Activated B cell treated with CpG ODN at 0.5 μM for 24 hours (primary cell): ENCODE data around the gene FOXP1. TPM values are rescaled to one million over a fixed set of nuclear protein-coding genes. Genes with fewer than 3 reads are reported as not detected.

Source experiments
- ATAC-seq: fragments of 200-7000 bp; cut with Tn5 transposase; one replicate; pipeline ENCODE4 v1.10.0; 2021; ENCODE audit warnings: low read depth, mild to moderate bottlenecking, moderate library complexity
- CTCF ChIA-PET: fragments of 350-600 bp; sonication (Branson Sonifier 250); formaldehyde crosslinking; loops from one replicate; lab custom pipeline; 2021; ENCODE audit warnings: antibody characterized with exemption; lab: Charles Lee
- POLR2A ChIA-PET: fragments of 350-600 bp; sonication (Branson Sonifier 250); formaldehyde crosslinking; loops from one replicate; lab custom pipeline; 2021; ENCODE audit warnings: antibody characterized with exemption; lab: Charles Lee
- DNase-seq: peaks from one replicate; pipeline ENCODE4 v3.0.0; 2022
- H3K27ac Mint-ChIP-seq: one replicate; pipeline ENCODE4 v1.8.0; 2020; ENCODE audit warnings: mixed read lengths
- H3K27me3 Mint-ChIP-seq: one replicate; pipeline ENCODE4 v1.8.0; 2021; ENCODE audit warnings: mixed read lengths
- H3K36me3 Mint-ChIP-seq: one replicate; pipeline ENCODE4 v1.8.0; 2021; ENCODE audit warnings: low read depth, mixed read lengths
- H3K4me1 Mint-ChIP-seq: one replicate; pipeline ENCODE4 v1.8.0; 2021; ENCODE audit warnings: mixed read lengths
- H3K4me3 Mint-ChIP-seq: one replicate; pipeline ENCODE4 v1.8.0; 2020; ENCODE audit warnings: mild to moderate bottlenecking, mixed read lengths
- H3K9me3 Mint-ChIP-seq: one replicate; pipeline ENCODE4 v1.8.0; 2020; ENCODE audit warnings: mixed read lengths
- intact Hi-C: fragments of 100-400 bp; cut with micrococcal nuclease; formaldehyde crosslinking; loops from one replicate; pipeline ENCODE4 v1.15.1; 2024
- total RNA-seq: library from RNA; stranded (reverse); gene quantifications from 2 replicates; pipeline ENCODE4 v1.2.3, GENCODE V29; 2022
- TF ChIP-seq, protein P1 (sequence below): fragments of 200-600 bp; IDR thresholded peaks from one replicate; pipeline ENCODE4 v1.8.0; 2022; ENCODE audit warnings: antibody characterized with exemption, mild to moderate bottlenecking

Gene FOXP1
- total RNA-seq, 1 donor from 2014 or later, result 563 TPM

- Mint-ChIP-seq H3K36me3 (peaks cover 21% of the 10 kb centered on the region), H3K4me3 (peak overlapping the region; percentile 15), H3K27ac (peak overlapping the region; percentile 61), H3K4me1 (peaks cover 72% of the 10 kb centered on the region), H3K27me3 (no peaks in the 10 kb centered on the region), H3K9me3 (no peaks in the 10 kb centered on the region)
- ATAC-seq, result no peak
- DNase-seq, result no peak
- intact Hi-C loops, result loop anchor here (5.0 kb wide), 2 partner anchors 374 to 1099 kb away; no protein-coding TSS in a partner anchor
- TF ChIP-seq, protein P1, sequence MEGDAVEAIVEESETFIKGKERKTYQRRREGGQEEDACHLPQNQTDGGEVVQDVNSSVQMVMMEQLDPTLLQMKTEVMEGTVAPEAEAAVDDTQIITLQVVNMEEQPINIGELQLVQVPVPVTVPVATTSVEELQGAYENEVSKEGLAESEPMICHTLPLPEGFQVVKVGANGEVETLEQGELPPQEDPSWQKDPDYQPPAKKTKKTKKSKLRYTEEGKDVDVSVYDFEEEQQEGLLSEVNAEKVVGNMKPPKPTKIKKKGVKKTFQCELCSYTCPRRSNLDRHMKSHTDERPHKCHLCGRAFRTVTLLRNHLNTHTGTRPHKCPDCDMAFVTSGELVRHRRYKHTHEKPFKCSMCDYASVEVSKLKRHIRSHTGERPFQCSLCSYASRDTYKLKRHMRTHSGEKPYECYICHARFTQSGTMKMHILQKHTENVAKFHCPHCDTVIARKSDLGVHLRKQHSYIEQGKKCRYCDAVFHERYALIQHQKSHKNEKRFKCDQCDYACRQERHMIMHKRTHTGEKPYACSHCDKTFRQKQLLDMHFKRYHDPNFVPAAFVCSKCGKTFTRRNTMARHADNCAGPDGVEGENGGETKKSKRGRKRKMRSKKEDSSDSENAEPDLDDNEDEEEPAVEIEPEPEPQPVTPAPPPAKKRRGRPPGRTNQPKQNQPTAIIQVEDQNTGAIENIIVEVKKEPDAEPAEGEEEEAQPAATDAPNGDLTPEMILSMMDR, result no peak
- ChIA-PET CTCF (interaction anchor here (0.8 to 1.4 kb wide), 10 partner anchors 8 to 517 kb away, joined by 3 to 5 read pairs (median 3); no protein-coding TSS in a partner anchor), POLR2A (interaction anchor here (0.7 to 26.0 kb wide), 13 partner anchors 11 to 517 kb away, joined by 3 to 785 read pairs (median 5); partner anchors contain the start of gene FOXP1)
Measured at GRCh38 chr3:71067977-71068654, 515.4 kb downstream of the FOXP1 start.

DNA sequence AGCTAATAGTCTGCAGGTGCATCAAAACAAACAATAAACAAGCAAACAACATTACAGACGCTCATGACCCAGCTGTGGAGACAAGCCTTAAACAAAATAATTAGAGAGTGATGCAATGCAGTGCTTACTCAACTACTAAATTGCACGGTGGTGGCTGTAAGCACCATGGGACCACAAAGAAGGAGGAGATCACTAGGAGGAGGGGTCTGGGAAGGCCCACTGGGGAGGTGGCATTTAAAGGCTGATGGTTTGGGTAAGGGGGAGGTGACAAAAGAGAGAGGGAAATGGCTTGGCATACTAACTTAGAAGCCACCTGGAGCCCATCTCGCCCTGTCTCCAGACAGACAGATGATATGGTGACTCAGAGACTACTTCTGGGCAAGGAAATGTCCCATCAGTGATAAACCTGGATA lies 516.7 kb downstream of the FOXP1 start:
- Mint-ChIP-seq H3K4me1 (peaks cover 67% of the 10 kb centered on the region), H3K36me3 (peaks cover 28% of the 10 kb centered on the region), H3K4me3 (peak overlapping the region; percentile 92), H3K27ac (peak overlapping the region; percentile 97), H3K27me3 (no peaks in the 10 kb centered on the region), H3K9me3 (no peaks in the 10 kb centered on the region)
- ChIA-PET POLR2A (interaction anchor here (0.7 to 26.0 kb wide), 8 partner anchors 20 to 516 kb away, joined by 3 to 785 read pairs (median 4); partner anchors contain the start of gene FOXP1), CTCF (no interaction called here)
- intact Hi-C loops, result loop anchor here (1.0 to 5.0 kb wide), 6 partner anchors 16 to 1100 kb away; no protein-coding TSS in a partner anchor
- TF ChIP-seq, protein P1, result no peak
- DNase-seq, result no peak
- peak; percentile 31 for ATAC-seq

DNA sequence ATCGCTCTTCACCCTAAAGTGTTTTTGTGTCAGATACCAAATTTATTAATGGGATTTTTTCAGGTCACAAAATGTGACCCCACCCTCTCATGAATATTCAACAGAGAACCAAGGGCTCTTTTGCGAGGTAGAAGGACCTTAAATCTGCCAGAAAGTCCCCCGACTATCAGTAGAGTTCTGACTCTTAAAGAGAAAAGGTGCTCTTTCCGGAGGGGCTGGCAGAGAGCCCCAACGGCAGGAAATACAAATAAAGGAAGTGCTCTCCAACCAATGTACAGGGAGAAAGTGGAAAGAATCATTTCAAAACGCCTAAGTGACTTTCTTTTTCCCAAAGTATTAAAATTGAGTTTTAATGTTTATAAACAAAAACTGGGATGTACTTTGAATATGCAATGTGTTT lies 517.2 kb downstream of the FOXP1 start:
- peak overlapping the region; percentile 92 for H3K4me3 Mint-ChIP-seq
- ATAC-seq, result peak; percentile 18
- H3K27me3 Mint-ChIP-seq, result no peaks in the 10 kb centered on the region
- ChIA-PET POLR2A (interaction anchor here (0.7 to 26.0 kb wide), 8 partner anchors 21 to 517 kb away, joined by 3 to 785 read pairs (median 4); partner anchors contain the start of gene FOXP1), CTCF (no interaction called here)
- peaks cover 67% of the 10 kb centered on the region for H3K4me1 Mint-ChIP-seq
- TF ChIP-seq, protein P1, result no peak
- peak overlapping the region; percentile 97 for H3K27ac Mint-ChIP-seq
- H3K9me3 Mint-ChIP-seq, result no peaks in the 10 kb centered on the region
- DNase-seq, result no peak
- intact Hi-C loops, result loop anchor here (1.0 to 5.0 kb wide), 6 partner anchors 17 to 1101 kb away; no protein-coding TSS in a partner anchor
- H3K36me3 Mint-ChIP-seq, result peaks cover 32% of the 10 kb centered on the region

DNA sequence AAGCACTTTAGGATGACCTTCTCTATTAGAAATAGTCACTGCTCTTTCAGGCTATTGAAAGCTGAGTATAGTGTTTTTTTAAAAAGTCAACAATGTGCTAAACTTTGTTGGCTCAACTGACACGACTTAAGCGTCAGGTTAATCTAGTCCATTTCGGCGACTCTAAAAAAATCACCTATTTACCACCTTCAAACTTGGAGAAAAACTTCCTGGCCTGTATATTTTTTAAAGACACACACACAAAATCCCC lies 517.8 kb downstream of the FOXP1 start:
- H3K9me3 Mint-ChIP-seq, result no peaks in the 10 kb centered on the region
- ChIA-PET POLR2A (interaction anchor here (0.7 to 26.0 kb wide), 22 partner anchors 16 to 1931 kb away, joined by 3 to 785 read pairs (median 17); partner anchors contain the start of genes FOXP1 and PPP4R2), CTCF (interaction anchor here (0.6 kb wide), 1 partner anchor 62 kb away, joined by 4 read pairs; no protein-coding TSS in a partner anchor)
- DNase-seq (no peak), ATAC-seq (no peak)
- peak overlapping the region; percentile 92 for H3K4me3 Mint-ChIP-seq
- no peaks in the 10 kb centered on the region for H3K27me3 Mint-ChIP-seq
- peak overlapping the region; percentile 97 for H3K27ac Mint-ChIP-seq
- peaks cover 67% of the 10 kb centered on the region for H3K4me1 Mint-ChIP-seq
- peaks cover 34% of the 10 kb centered on the region for H3K36me3 Mint-ChIP-seq
- TF ChIP-seq, protein P1, result no peak
- intact Hi-C loops, result loop anchor here (1.0 to 5.0 kb wide), 10 partner anchors 18 to 1102 kb away; partner anchors contain the start of gene FOXP1
